Ovary (tissue), 9 donors: ENCODE results near the gene AKAP12. TPM values are rescaled to one million over a fixed set of nuclear protein-coding genes. Genes with fewer than 3 reads are reported as not detected.

Experiments used
- DNase-seq, 5 donors: peaks; one replicate each; pipeline ENCODE4 v3.0.0-alpha.2; 2019 to 2020
- H3K27ac ChIP-seq, 2 donors: fragments of 200-600 bp; one replicate each; pipeline versions ENCODE4 v1.5.1 to v1.8.0; 2019 to 2022
- H3K27me3 ChIP-seq: fragments of 200-600 bp; one replicate; pipeline ENCODE4 v1.8.0; 2022
- H3K36me3 ChIP-seq: fragments of 200-600 bp; sonication (generic); one replicate; pipeline ENCODE4 v1.5.1; 2019
- H3K4me1 ChIP-seq: one replicate; pipeline ENCODE4 v1.8.1; 2013; ENCODE audit warnings: mild to moderate bottlenecking, moderate library complexity; ENCODE audit not compliant: insufficient read depth
- H3K4me3 ChIP-seq: fragments of 200-600 bp; sonication (generic); one replicate; pipeline ENCODE4 v1.5.1; 2017
- H3K9me3 ChIP-seq, 2 donors: fragments of 200-600 bp in 1 of 2; sonication (generic) in 1 of 2; one replicate each; pipeline versions ENCODE4 v1.5.1 to v1.8.1; 2013 to 2019; ENCODE audit warnings: mild to moderate bottlenecking in 1 of 2, moderate library complexity in 1 of 2
- CTCF ChIP-seq, 3 donors: fragments of 450-650 bp in 2 of 3; fragments of 200-600 bp in 1 of 3; IDR thresholded peaks; one replicate each; pipeline versions ENCODE4 v1.5.1 to v1.8.0; 2016 to 2022; ENCODE audit warnings: antibody characterized with exemption in 3 of 3, mild to moderate bottlenecking in 1 of 3
- EP300 ChIP-seq: sonication (generic); formaldehyde crosslinking; IDR thresholded peaks from one replicate; pipeline ENCODE4 v1.6.1; 2017; ENCODE audit warnings: antibody characterized with exemption
- POLR2A ChIP-seq: fragments of 450-650 bp; IDR thresholded peaks from one replicate; pipeline ENCODE4 v1.6.1; 2017; ENCODE audit warnings: antibody characterized with exemption, mild to moderate bottlenecking, moderate library complexity
- WGBS, 3 donors: extraction: QIAGEN DNeasy Blood & Tissue Kit in 1 of 3; methylation state at CpG; one replicate each; pipeline versions ENCODE4 v1.1.5 to v1.1.7; 2013 to 2017; 5-methylcytosine and 5-hydroxymethylcytosine counted together
- intact Hi-C, 4 donors: fragments of 100-400 bp; cut with DNase I; formaldehyde crosslinking; loops; one replicate each; pipeline versions ENCODE4 v1.11.0 to v1.15.1; 2022 to 2023
- polyA plus RNA-seq, 2 donors: library from polyadenylated mRNA; stranded (reverse); fragments of 200-250 nt in 1 of 2; fragments of 350-450 nt in 1 of 2; fragmentation: Illumina TruSeq in 1 of 2; extraction: RNeasy Lipid Tissue Mini Kit (QIAGEN cat#74804) in 1 of 2; gene quantifications; one replicate each; pipeline ENCODE4 v1.2.3, GENCODE V29; 2013 to 2014
- small RNA-seq: library from RNA; depleted of rRNA; stranded (forward); fragments of <200 nt; gene quantifications from one replicate; pipeline ENCODE3, GENCODE V24; 2016
- total RNA-seq, 7 donors: library from RNA; depleted of rRNA in 2 of 7; stranded (reverse); fragments of >200 nt in 2 of 7; fragmentation: NEBNext Ultra II Directional in 3 of 7; extraction: Animal tissue kit (Norgen Biotek cat#: 25700) in 3 of 7; gene quantifications; one replicate each; pipeline versions ENCODE4 v1.1.0 to v1.2.4, GENCODE V29; 2016 to 2023
- donor health status: DM: no; HTN: no; CAD: no; lungs with moderate emphysema.
- donor health status: DM: no; HTN: no; CAD: no.
- donor health status: Bipolar disorder and iron deficiency.
- donor health status: DM: yes; HTN: yes; CAD: no.
- donor health status: DM: no; HTN: no; CAD: no.
- donor health status: DM: yes; HTN: yes; CAD: no.

The AKAP12 gene
- total and polyA plus RNA-seq, 9 donors = 67.2 to 246 (median 125) TPM

GRCh38 chr6:151400473-151400872 lies 160.7 kb downstream of the AKAP12 start:
- DNase-seq = no peak
- Histone ChIP-seq H3K27ac (no peak overlapping the region), H3K9me3 (no peaks in the 10 kb centered on the region), H3K4me3 (no peak overlapping the region), H3K4me1 (peaks cover 6% of the 10 kb centered on the region), H3K27me3 (no peaks in the 10 kb centered on the region), H3K36me3 (no peaks in the 10 kb centered on the region)
- WGBS, 3 donors = 60 to 69% (median 64%) methylated on average over 6 of the region's 6 CpGs
- intact Hi-C loops = no loop called here
- TF ChIP-seq CTCF (IDR thresholded peaks at IDR 0.05) (no peak), POLR2A (no peak), EP300 (no peak)

- Histone ChIP-seq H3K4me1 (peaks cover 8% of the 10 kb centered on the region), H3K27ac (no peak overlapping the region), H3K27me3 (no peaks in the 10 kb centered on the region), H3K4me3 (no peak overlapping the region), H3K9me3 (no peaks in the 10 kb centered on the region), H3K36me3 (no peaks in the 10 kb centered on the region)
- DNase-seq = no peak
- TF ChIP-seq EP300 (no peak), CTCF (IDR thresholded peaks at IDR 0.05) (no peak), POLR2A (no peak)
- intact Hi-C loops = no loop called here
- WGBS, 3 donors = 95 to 96% (median 95%) methylated on average over 1 of the region's 1 CpG
Measured at GRCh38 chr6:151402228-151402627, 162.5 kb downstream of the AKAP12 start.

GRCh38 chr6:151403919-151404308 lies 164.1 kb downstream of the AKAP12 start:
- TF ChIP-seq CTCF (IDR thresholded peaks at IDR 0.05) (no peak), EP300 (no peak), POLR2A (no peak)
- DNase-seq = no peak
- intact Hi-C loops = no loop called here
- no peak overlapping the region for H3K4me3 ChIP-seq
- WGBS, 3 donors = 78 to 85% (median 80%) methylated on average over 4 of the region's 4 CpGs
- H3K36me3 ChIP-seq = no peaks in the 10 kb centered on the region
- no peaks in the 10 kb centered on the region for H3K9me3 ChIP-seq
- no peak overlapping the region for H3K27ac ChIP-seq
- no peaks in the 10 kb centered on the region for H3K27me3 ChIP-seq
- H3K4me1 ChIP-seq = peaks cover 5% of the 10 kb centered on the region

Small RNA genes lying within 50 kb of the gene (small RNA-seq; reads per million reads assigned to genes)
- gene RF00019 (not detected), gene RNU6-1247P (not detected), gene RNU6-300P (not detected), gene RNY4P20 (0.40 reads per million)

Other genes with a start within 250 kb of the AKAP12 start
- 10 to 100 TPM in 6 of 7 donors, 1 to 10 TPM in 1; 8.8 to 31.2 (median 18.3) TPM for gene ZBTB2, start 151.6 kb downstream of the AKAP12 start, total RNA-seq
- 10 to 100 TPM; 12.1 to 18.3 TPM for gene ZBTB2, start 151.6 kb downstream of the AKAP12 start, polyA plus RNA-seq
- 10 to 100 TPM; 17.1 to 23.7 (median 20.5) TPM for gene RMND1, start 212.2 kb downstream of the AKAP12 start, total RNA-seq
- 10 to 100 TPM; 19.9 to 20.4 TPM for gene RMND1, start 212.2 kb downstream of the AKAP12 start, polyA plus RNA-seq